Nephron progenitor cell (in vitro differentiated cells): ENCODE data around the gene TRIM8.
A peak's percentile ranks its signal among the peaks of the same experiment; 100 is the strongest.

Experiments used
- DNase-seq: peaks from one replicate; pipeline ENCODE4 v3.0.0; 2021
- H3K27ac Mint-ChIP-seq: 2 replicates; pipeline ENCODE4 v1.8.0; 2021; ENCODE audit warnings: mild to moderate bottlenecking, moderate library complexity, mixed read lengths
- H3K27me3 Mint-ChIP-seq: 2 replicates; pipeline ENCODE4 v1.8.0; 2021; ENCODE audit warnings: mild to moderate bottlenecking, low read depth, mixed read lengths; ENCODE audit not compliant: poor library complexity
- H3K36me3 Mint-ChIP-seq: 2 replicates; pipeline ENCODE4 v1.8.0; 2021; ENCODE audit warnings: low read depth, mixed read lengths
- H3K4me1 Mint-ChIP-seq: 2 replicates; pipeline ENCODE4 v1.8.0; 2021; ENCODE audit warnings: mixed read lengths
- H3K4me3 Mint-ChIP-seq: 2 replicates; pipeline ENCODE4 v1.8.0; 2021; ENCODE audit warnings: mild to moderate bottlenecking, moderate library complexity, mixed read lengths
- H3K9me3 Mint-ChIP-seq: 2 replicates; pipeline ENCODE4 v1.8.0; 2021; ENCODE audit warnings: mild to moderate bottlenecking, moderate library complexity, mixed read lengths
- TF ChIP-seq, protein P1 (sequence below): fragments of 200-600 bp; sonication (generic); IDR thresholded peaks from 2 replicates; pipeline ENCODE4 v1.5.0; 2021; ENCODE audit warnings: antibody characterized with exemption

TRIM8 gene

DNA sequence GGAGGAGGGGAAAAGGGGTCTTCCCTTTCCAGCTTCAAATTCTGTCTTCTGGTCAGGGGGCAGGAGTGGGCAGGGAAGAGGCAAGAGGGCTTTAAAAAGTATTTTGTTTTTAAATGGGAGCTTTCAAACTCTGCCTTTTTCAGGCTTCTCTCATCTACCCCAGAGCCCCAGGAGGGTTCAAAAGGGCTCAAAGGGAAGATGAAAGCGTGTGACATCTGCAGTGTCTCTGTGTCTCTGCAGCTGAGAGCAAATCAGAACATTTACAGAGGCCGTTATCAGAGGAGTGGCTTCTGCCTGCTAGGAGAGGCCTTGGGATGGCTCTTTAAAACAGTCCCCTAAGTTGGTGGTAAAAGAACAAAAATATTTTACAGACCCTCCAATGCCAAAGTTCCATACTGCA is 30.3 kb downstream of the TRIM8 start:
- Mint-ChIP-seq H3K36me3 (no peaks in the 10 kb centered on the region), H3K27ac (peak overlapping the region; percentile 98), H3K9me3 (no peaks in the 10 kb centered on the region), H3K4me1 (peaks cover 91% of the 10 kb centered on the region), H3K4me3 (peak overlapping the region; percentile 77), H3K27me3 (no peaks in the 10 kb centered on the region)
- no peak for DNase-seq
- TF ChIP-seq, protein P1, sequence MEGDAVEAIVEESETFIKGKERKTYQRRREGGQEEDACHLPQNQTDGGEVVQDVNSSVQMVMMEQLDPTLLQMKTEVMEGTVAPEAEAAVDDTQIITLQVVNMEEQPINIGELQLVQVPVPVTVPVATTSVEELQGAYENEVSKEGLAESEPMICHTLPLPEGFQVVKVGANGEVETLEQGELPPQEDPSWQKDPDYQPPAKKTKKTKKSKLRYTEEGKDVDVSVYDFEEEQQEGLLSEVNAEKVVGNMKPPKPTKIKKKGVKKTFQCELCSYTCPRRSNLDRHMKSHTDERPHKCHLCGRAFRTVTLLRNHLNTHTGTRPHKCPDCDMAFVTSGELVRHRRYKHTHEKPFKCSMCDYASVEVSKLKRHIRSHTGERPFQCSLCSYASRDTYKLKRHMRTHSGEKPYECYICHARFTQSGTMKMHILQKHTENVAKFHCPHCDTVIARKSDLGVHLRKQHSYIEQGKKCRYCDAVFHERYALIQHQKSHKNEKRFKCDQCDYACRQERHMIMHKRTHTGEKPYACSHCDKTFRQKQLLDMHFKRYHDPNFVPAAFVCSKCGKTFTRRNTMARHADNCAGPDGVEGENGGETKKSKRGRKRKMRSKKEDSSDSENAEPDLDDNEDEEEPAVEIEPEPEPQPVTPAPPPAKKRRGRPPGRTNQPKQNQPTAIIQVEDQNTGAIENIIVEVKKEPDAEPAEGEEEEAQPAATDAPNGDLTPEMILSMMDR, result no peak

- Mint-ChIP-seq H3K9me3 (no peaks in the 10 kb centered on the region), H3K36me3 (peaks cover 2% of the 10 kb centered on the region), H3K4me1 (peaks cover 92% of the 10 kb centered on the region), H3K27me3 (no peaks in the 10 kb centered on the region), H3K4me3 (peak overlapping the region; percentile 77), H3K27ac (peak overlapping the region; percentile 98)
- TF ChIP-seq, protein P1, result no peak
- peak; percentile 66 for DNase-seq
Observed at GRCh38 chr10:102675011-102675665, 30.9 kb downstream of the TRIM8 start.

DNA sequence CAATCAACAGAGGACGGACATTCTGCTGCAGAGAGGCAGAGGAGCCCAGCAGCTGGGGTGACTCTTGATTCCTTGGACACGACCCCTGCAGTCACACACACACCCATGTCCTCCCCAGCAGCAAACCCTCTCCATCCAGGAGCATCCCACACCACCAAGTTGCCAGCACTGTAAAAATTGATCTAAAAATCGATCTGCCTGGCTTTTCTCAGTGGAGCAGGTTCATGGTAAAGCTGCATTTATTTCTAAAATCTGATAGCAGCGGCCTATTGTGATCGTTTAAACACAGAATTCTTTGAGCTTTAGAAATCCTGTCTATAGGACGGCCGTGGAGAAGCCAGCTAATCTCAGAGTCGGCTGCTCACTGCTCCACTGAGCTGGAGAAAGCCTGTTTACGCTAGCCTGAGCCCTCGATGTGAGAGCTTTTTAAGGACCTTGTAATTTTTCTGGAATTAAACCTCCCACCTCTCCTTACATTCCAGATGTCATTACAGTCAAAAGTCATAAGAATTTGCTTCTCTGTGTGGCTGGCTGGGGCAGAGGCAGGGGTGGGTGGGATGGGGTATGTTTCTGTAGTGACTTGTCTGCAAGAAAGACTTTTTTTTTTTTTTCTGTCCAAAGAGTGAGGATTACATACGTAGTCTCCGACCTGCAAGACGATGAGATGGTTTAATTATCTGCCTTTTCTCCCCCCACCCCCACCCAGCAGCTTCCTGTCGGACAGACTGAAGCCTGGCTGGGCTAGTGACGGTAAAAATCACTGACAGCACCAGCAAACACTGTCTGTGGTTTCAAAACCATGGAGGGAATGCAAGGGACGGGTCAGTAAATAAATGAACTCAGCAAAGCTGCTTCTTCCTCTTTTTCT is 31.6 kb downstream of the TRIM8 start:
- Mint-ChIP-seq H3K4me1 (peaks cover 89% of the 10 kb centered on the region), H3K27me3 (no peaks in the 10 kb centered on the region), H3K9me3 (no peaks in the 10 kb centered on the region), H3K4me3 (peak overlapping the region; percentile 77), H3K27ac (peak overlapping the region; percentile 98), H3K36me3 (peaks cover 7% of the 10 kb centered on the region)
- TF ChIP-seq, protein P1, result no peak
- DNase-seq, result peak; percentile 30

DNA sequence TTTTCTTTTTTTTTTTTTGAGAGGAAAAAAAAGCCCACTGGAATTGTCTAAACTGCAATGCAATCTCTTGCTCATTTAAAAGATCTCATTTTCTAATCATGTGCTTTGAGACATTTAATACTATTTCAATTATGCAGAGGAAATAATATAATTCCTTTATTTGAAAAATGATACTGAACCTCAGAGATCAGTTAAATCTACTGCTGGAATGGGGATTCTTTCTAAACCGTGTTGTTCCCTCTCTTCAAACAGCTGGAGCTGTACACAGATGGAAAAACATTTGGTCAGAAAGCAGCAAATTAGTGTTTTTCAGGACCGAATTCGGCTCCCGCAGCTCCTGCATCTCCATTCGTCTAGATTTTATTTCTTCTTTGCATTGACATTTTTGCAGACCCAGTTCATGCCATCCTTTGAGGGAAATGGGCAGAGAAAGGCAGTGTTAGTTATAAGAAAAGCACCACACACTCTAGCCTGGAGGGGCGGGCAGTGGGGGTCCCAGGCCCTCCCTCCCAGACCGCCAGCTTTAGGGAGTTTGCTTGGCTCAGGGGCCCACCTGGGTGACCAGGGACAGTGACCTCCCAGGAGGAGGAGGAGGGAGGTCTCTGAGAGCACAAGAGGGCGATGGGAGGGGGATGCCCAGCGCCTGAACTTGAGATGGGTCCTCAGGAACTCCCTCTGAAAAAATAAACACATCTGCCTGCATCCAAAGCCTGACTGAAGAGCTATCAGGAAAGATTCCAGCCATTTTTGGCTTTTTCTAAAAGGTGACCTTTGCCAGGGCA is 32.4 kb downstream of the TRIM8 start:
- H3K4me1 Mint-ChIP-seq, result peaks cover 88% of the 10 kb centered on the region
- TF ChIP-seq, protein P1, result no peak
- DNase-seq, result peak; percentile 32
- H3K4me3 Mint-ChIP-seq, result peak overlapping the region; percentile 77
- peak overlapping the region; percentile 81 for H3K27ac Mint-ChIP-seq
- no peaks in the 10 kb centered on the region for H3K27me3 Mint-ChIP-seq
- H3K9me3 Mint-ChIP-seq, result no peaks in the 10 kb centered on the region
- H3K36me3 Mint-ChIP-seq, result peaks cover 12% of the 10 kb centered on the region

GRCh38 chr10:102677331-102678067 is 33.2 kb downstream of the TRIM8 start:
- H3K4me3 Mint-ChIP-seq, result peak overlapping the region; percentile 77
- H3K27me3 Mint-ChIP-seq, result no peaks in the 10 kb centered on the region
- TF ChIP-seq, protein P1, result no peak
- peaks cover 94% of the 10 kb centered on the region for H3K4me1 Mint-ChIP-seq
- peak overlapping the region; percentile 81 for H3K27ac Mint-ChIP-seq
- no peak for DNase-seq
- H3K9me3 Mint-ChIP-seq, result no peaks in the 10 kb centered on the region
- H3K36me3 Mint-ChIP-seq, result peaks cover 20% of the 10 kb centered on the region
